CD14-positive monocyte (primary cell): Measurements from ENCODE around the gene PDE1A. TPM values are rescaled to one million over a fixed set of nuclear protein-coding genes. Genes with fewer than 3 reads are reported as not detected.

Experiments used
- DNase-seq, 3 donors: peaks; one replicate each; pipeline ENCODE4 v3.0.0-alpha.2; 2011 to 2022
- H2AFZ ChIP-seq: 2 replicates; pipeline ENCODE4 v1.6.0; 2012; ENCODE audit warnings: mild to moderate bottlenecking, low read depth, low read length, inconsistent platforms; ENCODE audit not compliant: insufficient read depth, poor library complexity, severe bottlenecking
- H3K27ac ChIP-seq, 2 donors: 1 replicate in 1 of 2; 2 replicates in 1 of 2; pipeline ENCODE4 v1.5.1; 2012 to 2013; ENCODE audit warnings: low read length in 2 of 2, control low read depth in 1 of 2, inconsistent platforms in 1 of 2, low read depth in 1 of 2, mild to moderate bottlenecking in 1 of 2
- H3K27me3 ChIP-seq, 2 donors: one replicate each; pipeline versions ENCODE4 v1.6.0 to v1.6.1; 2011 to 2013; ENCODE audit warnings: low read length in 2 of 2; ENCODE audit not compliant: control insufficient read depth in 2 of 2, insufficient read depth in 2 of 2
- H3K36me3 ChIP-seq, 2 donors: replicated peaks in 1 of 2; 1 replicate in 1 of 2; 2 replicates in 1 of 2; pipeline versions ENCODE4 v1.5.1 to v1.6.1; 2012 to 2013; ENCODE audit warnings: low read length in 2 of 2, control low read depth in 1 of 2, inconsistent platforms in 1 of 2, mild to moderate bottlenecking in 1 of 2; ENCODE audit not compliant: insufficient read depth in 2 of 2, control insufficient read depth in 1 of 2
- H3K4me1 ChIP-seq, 2 donors: 1 replicate in 1 of 2; 2 replicates in 1 of 2; pipeline versions ENCODE4 v1.5.1 to v1.6.1; 2012 to 2013; ENCODE audit warnings: low read length in 2 of 2, control low read depth in 1 of 2, inconsistent platforms in 1 of 2, mild to moderate bottlenecking in 1 of 2, moderate library complexity in 1 of 2; ENCODE audit not compliant: insufficient read depth in 2 of 2, control insufficient read depth in 1 of 2
- H3K4me2 ChIP-seq: replicated peaks from 2 replicates; pipeline ENCODE3; 2012; ENCODE audit warnings: low read length, moderate library complexity, mild to moderate bottlenecking; ENCODE audit not compliant: poor library complexity, severe bottlenecking; ENCODE audit errors: extremely low read depth
- H3K4me3 ChIP-seq, 3 experiments: fragments of 200-600 bp in 1 of 3; sonication (generic) in 1 of 3; replicated peaks in 1 of 3; 1 replicate in 2 of 3; 2 replicates in 1 of 3; pipeline ENCODE4 v1.5.1; 2011 to 2013; ENCODE audit warnings: low read length in 3 of 3, mild to moderate bottlenecking in 3 of 3, control low read depth in 2 of 3, low read depth in 2 of 3, inconsistent platforms in 1 of 3, moderate library complexity in 1 of 3
- H3K79me2 ChIP-seq: 2 replicates; pipeline ENCODE4 v1.6.0; 2012; ENCODE audit warnings: mild to moderate bottlenecking, control low read depth, inconsistent platforms, low read length, moderate library complexity; ENCODE audit not compliant: insufficient read depth
- H3K9ac ChIP-seq: 2 replicates; pipeline ENCODE4 v1.6.0; 2017; ENCODE audit warnings: low read length, mild to moderate bottlenecking; ENCODE audit not compliant: insufficient read depth, poor library complexity, severe bottlenecking
- H3K9me3 ChIP-seq, 2 donors: replicated peaks in 1 of 2; 1 replicate in 1 of 2; 2 replicates in 1 of 2; pipeline versions ENCODE4 v1.5.1 to v1.6.1; 2012 to 2013; ENCODE audit warnings: low read length in 2 of 2, control low read depth in 1 of 2; ENCODE audit not compliant: control insufficient read depth in 1 of 2, insufficient read depth in 1 of 2
- H4K20me1 ChIP-seq: 2 replicates; pipeline ENCODE4 v1.6.0; 2012; ENCODE audit warnings: mild to moderate bottlenecking, low read length, control low read depth, moderate library complexity; ENCODE audit not compliant: insufficient read depth
- H3K27ac Mint-ChIP-seq, 7 donors: one replicate each; pipeline ENCODE4 v1.8.0; 2020; ENCODE audit warnings: mild to moderate bottlenecking in 7 of 7, mixed read lengths in 7 of 7, moderate library complexity in 6 of 7, inconsistent platforms in 2 of 7
- H3K27me3 Mint-ChIP-seq, 3 donors: one replicate each; pipeline ENCODE4 v1.8.0; 2021 to 2022; ENCODE audit warnings: low read depth in 3 of 3, mild to moderate bottlenecking in 3 of 3, mixed read lengths in 3 of 3, moderate library complexity in 3 of 3, inconsistent platforms in 1 of 3
- H3K36me3 Mint-ChIP-seq, 2 donors: one replicate each; pipeline ENCODE4 v1.8.0; 2020; ENCODE audit warnings: mixed read lengths in 2 of 2, inconsistent platforms in 1 of 2, mild to moderate bottlenecking in 1 of 2
- H3K4me1 Mint-ChIP-seq: one replicate; pipeline ENCODE4 v1.8.0; 2020; ENCODE audit warnings: mild to moderate bottlenecking, mixed read lengths
- H3K4me3 Mint-ChIP-seq, 2 donors: one replicate each; pipeline ENCODE4 v1.8.0; 2020; ENCODE audit warnings: mild to moderate bottlenecking in 2 of 2, mixed read lengths in 2 of 2, moderate library complexity in 1 of 2
- H3K9me3 Mint-ChIP-seq, 7 donors: one replicate each; pipeline ENCODE4 v1.8.0; 2020 to 2022; ENCODE audit warnings: mixed read lengths in 7 of 7, mild to moderate bottlenecking in 6 of 7, moderate library complexity in 6 of 7, inconsistent platforms in 2 of 7
- WGBS: methylation state at CpG from one replicate; pipeline ENCODE4 v1.1.5; 2013; ENCODE audit warnings: missing lambda C conversion rate; ENCODE audit not compliant: insufficient coverage; 5-methylcytosine and 5-hydroxymethylcytosine counted together
- intact Hi-C, 2 donors: fragments of 100-400 bp; cut with micrococcal nuclease; formaldehyde crosslinking; loops; one replicate each; pipeline versions ENCODE4 v1.15.0 to v1.15.1; 2023
- polyA plus RNA-seq, 3 donors: library from polyadenylated mRNA; depleted of rRNA in 1 of 3; unstranded in 2 of 3; stranded (reverse) in 1 of 3; fragments of 300-500 nt in 2 of 3; fragments of >200 nt in 1 of 3; fragmentation: Illumina TruSeq in 2 of 3; gene quantifications; 1 replicate in 2 of 3; 2 replicates in 1 of 3; pipeline ENCODE4 v1.2.3, GENCODE V29; 2012 to 2021
- TF ChIP-seq, protein P1 (sequence below): fragments of 200-600 bp; IDR thresholded peaks from one replicate; pipeline ENCODE4 v1.8.0; 2022; ENCODE audit warnings: antibody characterized with exemption, mild to moderate bottlenecking

PDE1A gene
- polyA plus RNA-seq, 3 donors, result not detected

DNA sequence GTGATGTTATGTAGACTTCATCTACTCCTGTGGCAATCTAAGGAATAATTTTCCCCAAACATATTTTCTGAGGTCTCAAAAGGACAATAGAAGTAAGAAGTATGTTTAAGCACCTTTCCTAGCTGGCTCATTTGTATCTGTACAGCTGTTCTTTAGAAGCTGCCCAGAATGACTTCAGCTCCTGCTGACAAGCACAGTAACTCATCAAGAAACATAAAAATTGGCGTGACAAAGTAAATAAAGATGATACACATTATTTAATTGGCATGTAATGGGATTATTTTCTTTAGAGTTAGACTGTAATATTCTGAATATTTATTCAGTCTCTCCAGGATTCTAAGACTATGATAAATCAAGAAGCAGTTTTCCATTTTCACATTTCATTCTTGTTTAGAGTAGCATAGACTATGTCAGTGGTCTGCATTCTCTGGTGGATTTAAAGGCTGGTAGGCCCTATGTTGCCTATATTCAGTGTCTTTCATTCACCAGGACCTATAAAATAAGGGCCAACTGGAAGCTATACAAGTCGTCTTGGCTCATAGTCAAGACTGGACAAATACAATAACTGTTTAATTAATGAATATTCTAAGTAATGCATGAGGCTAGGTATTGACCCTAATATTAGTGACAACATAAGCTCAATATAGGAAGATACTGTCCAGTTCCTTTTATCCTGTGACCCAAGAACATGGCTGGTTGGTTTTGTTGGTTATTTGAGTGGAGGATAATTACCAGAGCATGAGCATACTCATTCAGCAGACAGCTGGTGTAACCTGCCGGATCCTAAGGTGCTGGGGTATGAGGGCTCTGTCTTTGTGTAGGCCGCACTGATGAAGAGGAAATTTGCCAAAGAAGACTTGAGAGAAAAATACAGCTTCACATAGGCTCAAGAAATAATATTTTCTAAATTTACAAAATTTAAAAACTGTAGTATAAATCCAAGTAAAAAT lies 107.0 kb downstream of the PDE1A start:
- Histone ChIP-seq H3K9ac (no peak overlapping the region), H3K9me3 (no peaks in the 10 kb centered on the region), H2AFZ (no peak overlapping the region), H4K20me1 (no peaks in the 10 kb centered on the region), H3K4me1 (no peaks in the 10 kb centered on the region), H3K4me3 (no peak overlapping the region), H3K27ac (no peak overlapping the region), H3K4me2 (no peak overlapping the region), H3K27me3 (no peaks in the 10 kb centered on the region), H3K36me3 (no peaks in the 10 kb centered on the region), H3K79me2 (no peaks in the 10 kb centered on the region)
- H3K4me3 Mint-ChIP-seq, result no peak overlapping the region
- H3K36me3 Mint-ChIP-seq, result no peaks in the 10 kb centered on the region
- no peaks in the 10 kb centered on the region for H3K4me1 Mint-ChIP-seq
- peaks cover 0 to 1% (median 0%) of the 10 kb centered on the region in 3 donors for H3K27me3 Mint-ChIP-seq
- H3K9me3 Mint-ChIP-seq, result peaks cover 0 to 5% (median 2%) of the 10 kb centered on the region in 7 donors
- TF ChIP-seq, protein P1, sequence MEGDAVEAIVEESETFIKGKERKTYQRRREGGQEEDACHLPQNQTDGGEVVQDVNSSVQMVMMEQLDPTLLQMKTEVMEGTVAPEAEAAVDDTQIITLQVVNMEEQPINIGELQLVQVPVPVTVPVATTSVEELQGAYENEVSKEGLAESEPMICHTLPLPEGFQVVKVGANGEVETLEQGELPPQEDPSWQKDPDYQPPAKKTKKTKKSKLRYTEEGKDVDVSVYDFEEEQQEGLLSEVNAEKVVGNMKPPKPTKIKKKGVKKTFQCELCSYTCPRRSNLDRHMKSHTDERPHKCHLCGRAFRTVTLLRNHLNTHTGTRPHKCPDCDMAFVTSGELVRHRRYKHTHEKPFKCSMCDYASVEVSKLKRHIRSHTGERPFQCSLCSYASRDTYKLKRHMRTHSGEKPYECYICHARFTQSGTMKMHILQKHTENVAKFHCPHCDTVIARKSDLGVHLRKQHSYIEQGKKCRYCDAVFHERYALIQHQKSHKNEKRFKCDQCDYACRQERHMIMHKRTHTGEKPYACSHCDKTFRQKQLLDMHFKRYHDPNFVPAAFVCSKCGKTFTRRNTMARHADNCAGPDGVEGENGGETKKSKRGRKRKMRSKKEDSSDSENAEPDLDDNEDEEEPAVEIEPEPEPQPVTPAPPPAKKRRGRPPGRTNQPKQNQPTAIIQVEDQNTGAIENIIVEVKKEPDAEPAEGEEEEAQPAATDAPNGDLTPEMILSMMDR, result no peak
- H3K27ac Mint-ChIP-seq, result no peak overlapping the region
- no peak for DNase-seq
- WGBS, result no CpG with 5 or more reads among the region's 4 CpGs
- intact Hi-C loops, result no loop called here

DNA sequence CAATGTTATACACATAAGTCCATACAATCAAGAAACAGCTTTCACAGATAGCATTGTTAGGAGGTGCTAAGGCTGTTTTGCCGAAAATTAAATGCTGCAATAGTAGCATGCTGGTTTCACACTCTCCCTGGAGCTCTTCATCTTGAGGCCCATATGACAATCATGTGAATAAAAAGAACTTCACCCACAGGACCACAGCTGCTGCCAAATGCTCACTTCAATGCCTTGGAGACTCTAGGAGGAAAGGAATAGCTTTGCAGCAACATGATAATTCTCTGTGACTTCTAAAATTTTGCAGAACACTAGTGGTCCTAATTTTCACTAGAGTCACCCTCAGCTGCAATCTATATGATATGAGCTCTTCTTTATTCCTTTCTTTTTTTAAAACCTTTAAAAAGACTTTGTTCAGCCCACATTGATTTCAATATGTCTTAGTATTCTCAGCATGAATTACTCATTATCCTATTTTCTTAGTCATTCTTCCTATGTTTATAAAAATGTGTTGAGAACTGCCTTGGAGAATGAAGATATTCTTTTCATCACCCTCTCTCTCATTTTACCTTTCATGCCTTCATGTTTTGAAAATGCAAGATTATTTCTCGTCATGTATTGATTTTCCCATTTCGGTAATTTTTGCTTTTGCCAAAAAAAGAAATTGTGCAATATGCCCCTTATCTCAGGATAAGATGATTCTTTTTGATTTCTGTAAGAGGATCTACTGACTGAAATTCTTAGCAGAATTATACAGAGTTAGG lies 108.2 kb downstream of the PDE1A start:
- no peak overlapping the region for H3K4me2 ChIP-seq
- no peak for DNase-seq
- H3K9me3 ChIP-seq, result no peaks in the 10 kb centered on the region
- no peak overlapping the region for H3K4me3 ChIP-seq
- H2AFZ ChIP-seq, result no peak overlapping the region
- H4K20me1 ChIP-seq, result no peaks in the 10 kb centered on the region
- H3K27ac ChIP-seq, result no peak overlapping the region
- Mint-ChIP-seq H3K27ac (no peak overlapping the region), H3K4me3 (no peak overlapping the region), H3K4me1 (no peaks in the 10 kb centered on the region), H3K36me3 (no peaks in the 10 kb centered on the region), H3K9me3 (peaks cover 0 to 4% (median 2%) of the 10 kb centered on the region in 7 donors), H3K27me3 (no peaks in the 10 kb centered on the region)
- H3K79me2 ChIP-seq, result no peaks in the 10 kb centered on the region
- no peaks in the 10 kb centered on the region for H3K4me1 ChIP-seq
- no peaks in the 10 kb centered on the region for H3K27me3 ChIP-seq
- no CpG with 5 or more reads among the region's 3 CpGs for WGBS
- H3K9ac ChIP-seq, result no peak overlapping the region
- intact Hi-C loops, result no loop called here
- no peaks in the 10 kb centered on the region for H3K36me3 ChIP-seq
- TF ChIP-seq, protein P1, result no peak
